Raji (cell line): ENCODE data around the gene C3orf22.

Experiments used
- POLR2A ChIP-seq: IDR thresholded peaks from 2 replicates; pipeline ENCODE4 v1.6.1; 2011; ENCODE audit warnings: low read depth, low read length, control low read depth; ENCODE audit not compliant: insufficient read depth

Gene C3orf22

GRCh38 chr3:126549861-126550487, 8.8 kb downstream of the C3orf22 start:
- no peak for TF ChIP-seq POLR2A

DNA sequence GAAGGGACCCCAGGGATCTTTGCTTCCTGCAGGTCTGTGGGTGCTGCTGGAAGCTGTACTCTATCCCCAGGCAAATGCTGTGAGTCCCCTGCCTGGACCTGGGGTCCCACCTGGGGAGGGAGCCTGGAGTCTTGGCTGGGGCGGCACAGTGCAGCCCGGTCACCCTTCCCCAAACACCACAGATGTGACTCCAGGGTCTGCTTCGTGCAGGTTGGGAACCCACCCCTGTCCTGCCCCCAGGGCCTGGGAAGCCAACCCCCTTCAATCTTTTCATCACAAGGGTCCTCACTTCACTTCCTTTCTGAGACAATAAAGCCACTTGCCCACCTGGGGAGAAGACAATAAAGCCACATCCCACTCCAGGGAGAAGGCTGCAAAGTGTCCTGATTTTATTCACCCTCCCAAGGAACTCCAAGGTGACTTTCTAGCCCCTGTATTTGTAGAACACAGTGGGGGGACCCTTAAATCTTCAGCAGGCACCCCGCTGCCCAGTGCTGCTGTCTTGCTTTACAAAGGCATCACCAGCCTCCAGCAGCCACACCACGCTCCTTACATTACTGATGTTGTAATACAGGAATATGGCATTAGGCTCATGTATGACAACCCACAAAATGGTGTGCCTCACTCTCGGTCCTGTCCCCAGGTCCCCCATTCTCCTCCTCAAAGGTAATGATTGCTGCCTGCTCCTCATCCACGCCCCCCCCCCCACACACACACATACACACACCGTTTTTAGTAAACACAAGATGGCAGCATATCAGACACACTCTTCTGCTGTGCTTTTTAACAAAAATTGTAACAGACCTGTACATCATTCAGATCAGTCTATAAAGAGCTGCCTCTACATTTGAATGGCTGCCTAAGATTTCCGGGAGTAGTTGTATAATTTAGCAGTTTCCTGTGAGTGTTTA, 9.9 kb downstream of the C3orf22 start:
- no peak for TF ChIP-seq POLR2A

DNA sequence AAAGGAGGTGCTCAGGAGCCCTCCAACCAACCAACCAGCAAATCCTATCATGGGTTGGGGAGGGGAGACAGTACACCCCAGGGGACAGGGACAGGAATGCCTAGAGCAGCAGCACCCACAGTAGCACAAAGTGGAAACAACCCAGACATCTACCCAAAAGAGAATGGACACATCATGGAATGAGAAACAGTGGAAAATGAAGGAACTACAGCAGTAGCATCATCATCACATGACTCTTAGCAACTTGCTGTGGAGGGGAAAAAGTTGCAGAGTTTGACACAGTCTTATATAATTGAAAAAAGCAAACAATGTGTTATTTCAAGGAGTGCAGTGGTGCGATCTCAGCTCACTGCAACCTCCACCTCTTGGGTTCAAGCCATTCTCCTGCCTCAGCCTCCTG, 11.0 kb downstream of the C3orf22 start:
- TF ChIP-seq POLR2A, result no peak

GRCh38 chr3:126546549-126547239, 12.0 kb downstream of the C3orf22 start:
- no peak for TF ChIP-seq POLR2A

- TF ChIP-seq POLR2A, result no peak
Measured at GRCh38 chr3:126546013-126546412, 12.7 kb downstream of the C3orf22 start.

GRCh38 chr3:126545544-126545943, 13.2 kb downstream of the C3orf22 start:
- TF ChIP-seq POLR2A, result no peak

DNA sequence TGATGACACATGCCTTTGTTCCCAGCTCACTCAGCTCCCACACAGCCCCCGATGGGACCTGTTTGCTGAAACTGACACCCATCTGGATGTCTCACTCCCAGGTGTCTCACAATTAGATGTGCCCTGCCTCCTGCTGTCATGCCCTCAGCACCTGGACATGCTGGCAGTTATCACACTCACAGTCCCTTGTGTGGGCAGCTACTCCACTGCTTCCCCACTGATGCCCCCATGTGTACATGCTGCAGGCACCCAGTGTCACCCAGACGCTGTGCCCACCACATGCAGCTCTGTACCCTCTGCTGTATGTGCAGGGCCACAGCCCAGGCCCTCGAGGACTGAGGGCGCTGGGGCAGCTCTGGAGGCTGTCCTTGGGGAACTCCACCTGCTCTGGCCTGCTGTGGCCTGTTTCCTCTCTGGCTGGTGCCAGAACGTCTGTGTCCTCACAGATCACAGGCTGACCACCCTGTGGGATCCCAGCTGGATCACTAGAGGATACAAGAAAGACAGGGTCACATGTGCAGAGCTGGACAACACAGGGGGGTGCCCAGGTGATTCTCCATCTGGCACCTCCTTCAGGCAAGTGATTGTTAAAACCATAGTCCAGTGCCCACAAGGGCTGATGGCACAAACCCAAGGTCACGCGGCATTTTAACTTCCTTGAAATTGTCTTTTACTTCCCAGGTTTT, 14.0 kb downstream of the C3orf22 start:
- no peak for TF ChIP-seq POLR2A

DNA sequence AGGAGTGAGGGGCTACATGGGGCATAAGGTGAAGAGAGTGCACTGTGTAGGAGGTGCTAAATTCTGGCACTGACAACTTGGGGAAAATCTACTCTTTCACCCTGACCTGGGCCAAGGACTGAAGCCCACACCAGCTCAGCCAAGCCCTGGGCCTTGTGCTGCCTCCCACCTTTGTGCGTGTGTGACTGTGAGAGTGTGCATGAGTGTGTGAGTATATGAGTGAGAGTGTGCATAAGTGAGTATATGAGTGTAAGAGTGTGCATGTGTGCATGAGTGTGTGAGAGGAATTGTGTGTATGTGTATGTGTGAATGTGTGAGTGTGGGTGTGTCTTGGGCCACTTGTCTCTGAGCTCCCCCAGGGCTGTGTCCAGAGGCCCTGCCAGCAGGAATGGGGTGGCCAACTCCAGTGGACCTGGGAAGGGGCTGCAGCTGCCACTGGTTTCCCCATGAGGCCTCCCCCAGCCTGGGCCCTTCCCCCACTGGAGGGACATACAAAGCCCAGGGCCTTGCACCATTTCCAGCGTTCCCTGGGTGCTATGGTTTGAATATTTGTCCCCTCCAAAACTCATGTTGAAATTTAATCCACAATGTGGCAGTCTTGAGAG, 15.2 kb downstream of the C3orf22 start:
- TF ChIP-seq POLR2A, result no peak

GRCh38 chr3:126542340-126543241, 16.1 kb downstream of the C3orf22 start:
- TF ChIP-seq POLR2A, result no peak

DNA sequence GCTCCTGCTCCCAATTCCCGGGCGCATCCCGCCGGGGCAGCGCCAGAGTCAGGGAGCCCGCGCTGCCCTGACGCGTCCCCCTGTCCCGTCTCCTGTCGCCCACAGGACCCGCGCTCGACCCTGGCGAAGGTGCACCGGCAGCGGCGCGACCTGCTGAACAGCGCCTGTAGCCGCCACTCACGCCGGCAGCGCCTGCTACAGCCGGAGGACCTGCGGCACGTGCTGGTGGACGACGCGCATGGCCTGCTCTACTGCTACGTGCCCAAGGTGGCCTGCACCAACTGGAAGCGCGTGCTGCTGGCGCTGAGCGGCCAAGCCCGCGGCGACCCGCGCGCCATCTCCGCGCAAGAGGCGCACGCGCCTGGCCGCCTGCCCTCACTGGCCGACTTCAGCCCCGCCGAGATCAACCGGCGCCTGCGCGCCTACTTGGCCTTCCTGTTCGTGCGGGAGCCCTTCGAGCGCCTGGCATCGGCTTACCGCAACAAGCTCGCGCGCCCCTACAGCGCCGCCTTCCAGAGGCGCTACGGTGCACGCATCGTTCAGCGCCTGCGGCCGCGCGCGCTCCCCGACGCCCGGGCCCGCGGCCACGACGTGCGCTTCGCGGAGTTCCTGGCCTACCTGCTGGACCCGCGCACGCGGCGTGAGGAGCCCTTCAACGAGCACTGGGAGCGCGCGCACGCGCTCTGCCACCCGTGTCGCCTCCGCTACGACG, 16.9 kb downstream of the C3orf22 start:
- no peak for TF ChIP-seq POLR2A

- no peak for TF ChIP-seq POLR2A
Measured at GRCh38 chr3:126540951-126541627, 17.6 kb downstream of the C3orf22 start.

DNA sequence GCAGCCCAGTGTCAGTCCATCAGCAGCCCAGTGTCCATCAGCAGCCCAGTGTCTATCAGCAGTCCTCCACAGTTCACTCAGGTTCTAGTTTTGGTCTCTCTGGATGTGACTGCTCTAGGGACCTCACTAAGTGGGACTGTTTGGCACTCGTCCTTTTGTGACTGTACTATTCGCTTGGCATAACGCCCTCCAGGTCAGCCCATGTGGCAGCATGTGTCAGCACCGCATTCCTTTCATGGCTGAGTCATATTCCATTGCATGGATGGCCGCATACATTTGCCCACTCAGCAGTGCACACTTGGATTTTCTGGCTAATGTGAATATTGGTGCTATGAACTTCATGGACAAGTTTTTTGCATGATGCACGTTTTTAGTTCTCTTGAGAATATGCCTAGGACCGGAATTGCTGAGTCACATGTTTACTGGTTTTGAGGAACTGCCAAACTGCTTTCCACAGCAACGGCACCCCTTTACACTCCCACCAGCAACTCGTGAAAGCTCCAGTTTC, 18.3 kb downstream of the C3orf22 start:
- TF ChIP-seq POLR2A, result no peak
